Measurements from ENCODE around the gene TPCN1.

The TPCN1 gene

GRCh38 chr12:113299619-113300237 is 78.5 kb downstream of the TPCN1 start:
- Histone ChIP-seq H3K4me2 (ENCODE audit: low read depth, low read length, poor library complexity, severe bottlenecking) (no peak overlapping the region), H3K36me3 (ENCODE audit: low read length) (no peaks in the 10 kb centered on the region), H3K9me3 (ENCODE audit: insufficient read depth, low read length) (no peaks in the 10 kb centered on the region), H4K20me1 (ENCODE audit: low read depth, low read length) (no peaks in the 10 kb centered on the region), H3K9me2 (replicated peaks; ENCODE audit: insufficient read depth, low read length) (no peaks in the 10 kb centered on the region), H3K79me2 (ENCODE audit: insufficient read depth, low read length) (no peaks in the 10 kb centered on the region), H3F3A (ENCODE audit: insufficient read depth) (no peaks in the 10 kb centered on the region; the same call in 1 of the 2 replicates), H3K27me3 (ENCODE audit: low read length) (no peaks in the 10 kb centered on the region), H3K9ac (ENCODE audit: low read length) (no peak overlapping the region), H3K27ac (ENCODE audit: low read depth, low read length) (no peak overlapping the region), H2AFZ (ENCODE audit: low read depth, low read length, severe bottlenecking) (no peak overlapping the region), H3K4me3 (ENCODE audit: insufficient read depth, low read length, poor library complexity, severe bottlenecking) (no peak overlapping the region)
- no peak for TF ChIP-seq CTCF (IDR thresholded peaks at IDR 0.05; ENCODE audit: insufficient read depth, low read length, poor library complexity, severe bottlenecking)
- TF ChIP-seq EZH2phosphoT487 (conservative IDR thresholded peaks at IDR 0.05; ENCODE audit: low read length): no peak

DNA sequence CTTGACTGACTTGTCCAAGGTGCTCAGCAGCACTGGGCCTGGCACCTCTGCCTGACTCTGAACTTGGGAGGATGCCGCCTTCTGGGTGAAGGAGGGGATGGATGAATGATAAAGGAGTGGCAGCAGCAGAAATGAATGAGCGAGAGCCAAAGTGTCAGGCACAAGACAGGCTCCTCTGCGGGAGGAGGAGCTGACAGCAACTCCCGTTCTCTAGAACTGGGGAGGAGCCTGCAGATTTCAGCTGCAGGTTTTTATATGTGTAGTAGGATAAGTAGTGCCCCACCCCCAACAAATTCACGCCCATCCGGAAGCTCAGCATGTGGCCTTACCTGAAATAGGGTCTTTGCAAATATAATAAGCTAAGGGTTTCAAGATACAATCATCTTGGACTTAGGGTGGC is 80.5 kb downstream of the TPCN1 start:
- Histone ChIP-seq H3K9ac (ENCODE audit: low read length) (no peak overlapping the region), H3F3A (ENCODE audit: insufficient read depth) (no peaks in the 10 kb centered on the region; the same call in 1 of the 2 replicates), H3K9me2 (replicated peaks; ENCODE audit: insufficient read depth, low read length) (no peaks in the 10 kb centered on the region), H2AFZ (ENCODE audit: low read depth, low read length, severe bottlenecking) (no peak overlapping the region), H3K79me2 (ENCODE audit: insufficient read depth, low read length) (no peaks in the 10 kb centered on the region), H3K27ac (ENCODE audit: low read depth, low read length) (no peak overlapping the region), H3K4me2 (ENCODE audit: low read depth, low read length, poor library complexity, severe bottlenecking) (no peak overlapping the region), H3K9me3 (ENCODE audit: insufficient read depth, low read length) (no peaks in the 10 kb centered on the region), H3K36me3 (ENCODE audit: low read length) (no peaks in the 10 kb centered on the region), H3K4me3 (ENCODE audit: insufficient read depth, low read length, poor library complexity, severe bottlenecking) (no peak overlapping the region), H4K20me1 (ENCODE audit: low read depth, low read length) (no peaks in the 10 kb centered on the region), H3K27me3 (ENCODE audit: low read length) (no peaks in the 10 kb centered on the region)
- no peak for TF ChIP-seq EZH2phosphoT487 (conservative IDR thresholded peaks at IDR 0.05; ENCODE audit: low read length)

DNA sequence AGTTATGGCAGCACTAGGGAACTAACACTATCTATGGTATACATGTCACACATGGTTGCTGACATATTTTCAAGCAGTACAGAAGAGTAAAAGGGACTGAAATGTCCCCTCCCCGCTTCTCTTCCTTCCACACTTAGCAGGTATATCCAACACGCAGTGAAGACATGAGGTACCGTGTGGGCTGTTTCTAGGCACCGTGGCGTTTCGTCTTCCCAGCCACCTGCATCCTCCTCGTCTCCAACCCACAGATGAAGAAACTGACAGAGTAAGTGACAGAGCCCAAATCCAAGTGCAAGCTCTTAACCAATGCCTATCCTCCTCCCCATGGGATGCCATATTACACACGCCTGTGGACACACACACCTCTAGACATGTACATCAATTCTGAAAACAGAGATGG is 81.2 kb downstream of the TPCN1 start:
- H3K4me3 ChIP-seq (ENCODE audit: insufficient read depth, low read length, poor library complexity, severe bottlenecking): no peak overlapping the region
- no peaks in the 10 kb centered on the region for H3K27me3 ChIP-seq (ENCODE audit: low read length)
- H3K36me3 ChIP-seq (ENCODE audit: low read length): no peaks in the 10 kb centered on the region
- H3K27ac ChIP-seq (ENCODE audit: low read depth, low read length): no peak overlapping the region
- H3K9me2 ChIP-seq (replicated peaks; ENCODE audit: insufficient read depth, low read length): no peaks in the 10 kb centered on the region
- no peaks in the 10 kb centered on the region; the same call in 1 of the 2 replicates for H3F3A ChIP-seq (ENCODE audit: insufficient read depth)
- H3K9me3 ChIP-seq (ENCODE audit: insufficient read depth, low read length): no peaks in the 10 kb centered on the region
- no peak overlapping the region for H3K4me2 ChIP-seq (ENCODE audit: low read depth, low read length, poor library complexity, severe bottlenecking)
- no peaks in the 10 kb centered on the region for H4K20me1 ChIP-seq (ENCODE audit: low read depth, low read length)
- no peaks in the 10 kb centered on the region for H3K79me2 ChIP-seq (ENCODE audit: insufficient read depth, low read length)
- no peak overlapping the region for H3K9ac ChIP-seq (ENCODE audit: low read length)
- no peak overlapping the region for H2AFZ ChIP-seq (ENCODE audit: low read depth, low read length, severe bottlenecking)
- no peak for TF ChIP-seq CTCF (IDR thresholded peaks at IDR 0.05; ENCODE audit: insufficient read depth, low read length, poor library complexity, severe bottlenecking)
- no peak for TF ChIP-seq EZH2phosphoT487 (conservative IDR thresholded peaks at IDR 0.05; ENCODE audit: low read length)

- no peak for TF ChIP-seq CTCF (IDR thresholded peaks at IDR 0.05; ENCODE audit: insufficient read depth, low read length, poor library complexity, severe bottlenecking)
- no peak for TF ChIP-seq EZH2phosphoT487 (conservative IDR thresholded peaks at IDR 0.05; ENCODE audit: low read length)
- Histone ChIP-seq H3K9me2 (replicated peaks; ENCODE audit: insufficient read depth, low read length) (no peaks in the 10 kb centered on the region), H3K4me2 (ENCODE audit: low read depth, low read length, poor library complexity, severe bottlenecking) (no peak overlapping the region), H3K79me2 (ENCODE audit: insufficient read depth, low read length) (no peaks in the 10 kb centered on the region), H3K27ac (ENCODE audit: low read depth, low read length) (no peak overlapping the region), H3F3A (ENCODE audit: insufficient read depth) (no peaks in the 10 kb centered on the region; the same call in 1 of the 2 replicates), H3K36me3 (ENCODE audit: low read length) (no peaks in the 10 kb centered on the region), H3K27me3 (ENCODE audit: low read length) (no peaks in the 10 kb centered on the region), H3K4me3 (ENCODE audit: insufficient read depth, low read length, poor library complexity, severe bottlenecking) (no peak overlapping the region), H3K9ac (ENCODE audit: low read length) (no peak overlapping the region), H3K9me3 (ENCODE audit: insufficient read depth, low read length) (no peaks in the 10 kb centered on the region), H2AFZ (ENCODE audit: low read depth, low read length, severe bottlenecking) (no peak overlapping the region), H4K20me1 (ENCODE audit: low read depth, low read length) (no peaks in the 10 kb centered on the region)
Measured at GRCh38 chr12:113302886-113303640, 81.8 kb downstream of the TPCN1 start.
